ENCODE results near the gene RACGAP1.
A peak's percentile ranks its signal among the peaks of the same experiment; 100 is the strongest.

Gene RACGAP1

GRCh38 chr12:50049254-50050118 lies 24.2 kb upstream of the RACGAP1 start:
- no peak for DNase-seq (ENCODE audit: low read depth, low spot score)
- no peak for TF ChIP-seq SUZ12 (IDR thresholded peaks at IDR 0.05; ENCODE audit: extremely low read depth, insufficient read depth, insufficient read length)
- no peak for TF ChIP-seq ZNF274 (IDR thresholded peaks at IDR 0.05; ENCODE audit: low read depth, low read length)
- no peak for TF ChIP-seq YY1 (IDR thresholded peaks at IDR 0.05; ENCODE audit: insufficient read depth, insufficient read length)
- no peaks in the 10 kb centered on the region for H3K36me3 ChIP-seq (ENCODE audit: insufficient read depth, insufficient read length, low read length)
- peak overlapping the region; percentile 52 for H3K4me3 ChIP-seq (ENCODE audit: insufficient read length, low read depth)
- peaks cover 11% of the 10 kb centered on the region for H3K4me1 ChIP-seq (ENCODE audit: insufficient read depth, insufficient read length)
- H3K9ac ChIP-seq (ENCODE audit: insufficient read length, low read depth): peak overlapping the region; percentile 75
- peaks cover 61% of the 10 kb centered on the region for H3K27me3 ChIP-seq (ENCODE audit: insufficient read depth, insufficient read length)
- H3K9me3 ChIP-seq (ENCODE audit: insufficient read depth, low read length): no peaks in the 10 kb centered on the region

GRCh38 chr12:50047693-50048250 lies 22.5 kb upstream of the RACGAP1 start:
- Histone ChIP-seq H3K4me3 (ENCODE audit: insufficient read length, low read depth) (no peak overlapping the region), H3K9me3 (ENCODE audit: insufficient read depth, low read length) (no peaks in the 10 kb centered on the region), H3K4me1 (ENCODE audit: insufficient read depth, insufficient read length) (peaks cover 11% of the 10 kb centered on the region), H3K36me3 (ENCODE audit: insufficient read depth, insufficient read length, low read length) (no peaks in the 10 kb centered on the region), H3K9ac (ENCODE audit: insufficient read length, low read depth) (no peak overlapping the region), H3K27me3 (ENCODE audit: insufficient read depth, insufficient read length) (peaks cover 59% of the 10 kb centered on the region)
- TF ChIP-seq SUZ12 (IDR thresholded peaks at IDR 0.05; ENCODE audit: extremely low read depth, insufficient read depth, insufficient read length): no peak
- no peak for DNase-seq (ENCODE audit: low read depth, low spot score)

- Histone ChIP-seq H3K4me3 (ENCODE audit: insufficient read length, low read depth) (no peak overlapping the region), H3K9me3 (ENCODE audit: insufficient read depth, low read length) (no peaks in the 10 kb centered on the region), H3K9ac (ENCODE audit: insufficient read length, low read depth) (no peak overlapping the region), H3K36me3 (ENCODE audit: insufficient read depth, insufficient read length, low read length) (no peaks in the 10 kb centered on the region), H3K4me1 (ENCODE audit: insufficient read depth, insufficient read length) (peaks cover 19% of the 10 kb centered on the region), H3K27me3 (ENCODE audit: insufficient read depth, insufficient read length) (peaks cover 49% of the 10 kb centered on the region)
- DNase-seq (ENCODE audit: low read depth, low spot score): no peak
- no peak for TF ChIP-seq SUZ12 (IDR thresholded peaks at IDR 0.05; ENCODE audit: extremely low read depth, insufficient read depth, insufficient read length)
- no peak for TF ChIP-seq ZNF274 (IDR thresholded peaks at IDR 0.05; ENCODE audit: low read depth, low read length)
- TF ChIP-seq YY1 (IDR thresholded peaks at IDR 0.05; ENCODE audit: insufficient read depth, insufficient read length): no peak
These were observed 18.6 kb upstream of the RACGAP1 start for GRCh38 chr12:50043854-50044253.

- no peak overlapping the region for H3K4me3 ChIP-seq (ENCODE audit: insufficient read length, low read depth)
- H3K4me1 ChIP-seq (ENCODE audit: insufficient read depth, insufficient read length): peaks cover 19% of the 10 kb centered on the region
- no peaks in the 10 kb centered on the region for H3K36me3 ChIP-seq (ENCODE audit: insufficient read depth, insufficient read length, low read length)
- H3K9ac ChIP-seq (ENCODE audit: insufficient read length, low read depth): no peak overlapping the region
- DNase-seq (ENCODE audit: low read depth, low spot score): no peak
- peaks cover 44% of the 10 kb centered on the region for H3K27me3 ChIP-seq (ENCODE audit: insufficient read depth, insufficient read length)
- no peaks in the 10 kb centered on the region for H3K9me3 ChIP-seq (ENCODE audit: insufficient read depth, low read length)
- TF ChIP-seq SUZ12 (IDR thresholded peaks at IDR 0.05; ENCODE audit: extremely low read depth, insufficient read depth, insufficient read length): no peak
- no peak for TF ChIP-seq YY1 (IDR thresholded peaks at IDR 0.05; ENCODE audit: insufficient read depth, insufficient read length)
- no peak for TF ChIP-seq ZNF274 (IDR thresholded peaks at IDR 0.05; ENCODE audit: low read depth, low read length)
These were observed 18.0 kb upstream of the RACGAP1 start for GRCh38 chr12:50043308-50043707.

GRCh38 chr12:50042693-50043092 lies 17.4 kb upstream of the RACGAP1 start:
- no peak overlapping the region for H3K9ac ChIP-seq (ENCODE audit: insufficient read length, low read depth)
- no peak for TF ChIP-seq ZNF274 (IDR thresholded peaks at IDR 0.05; ENCODE audit: low read depth, low read length)
- no peak for TF ChIP-seq SUZ12 (IDR thresholded peaks at IDR 0.05; ENCODE audit: extremely low read depth, insufficient read depth, insufficient read length)
- TF ChIP-seq YY1 (IDR thresholded peaks at IDR 0.05; ENCODE audit: insufficient read depth, insufficient read length): no peak
- no peak for DNase-seq (ENCODE audit: low read depth, low spot score)
- H3K4me1 ChIP-seq (ENCODE audit: insufficient read depth, insufficient read length): peaks cover 19% of the 10 kb centered on the region
- no peak overlapping the region for H3K4me3 ChIP-seq (ENCODE audit: insufficient read length, low read depth)
- no peaks in the 10 kb centered on the region for H3K36me3 ChIP-seq (ENCODE audit: insufficient read depth, insufficient read length, low read length)
- no peaks in the 10 kb centered on the region for H3K9me3 ChIP-seq (ENCODE audit: insufficient read depth, low read length)
- H3K27me3 ChIP-seq (ENCODE audit: insufficient read depth, insufficient read length): peaks cover 39% of the 10 kb centered on the region

- peaks cover 14% of the 10 kb centered on the region for H3K4me1 ChIP-seq (ENCODE audit: insufficient read depth, insufficient read length)
- no peak for TF ChIP-seq ZNF274 (IDR thresholded peaks at IDR 0.05; ENCODE audit: low read depth, low read length)
- no peaks in the 10 kb centered on the region for H3K36me3 ChIP-seq (ENCODE audit: insufficient read depth, insufficient read length, low read length)
- no peak overlapping the region for H3K4me3 ChIP-seq (ENCODE audit: insufficient read length, low read depth)
- peaks cover 32% of the 10 kb centered on the region for H3K27me3 ChIP-seq (ENCODE audit: insufficient read depth, insufficient read length)
- H3K9ac ChIP-seq (ENCODE audit: insufficient read length, low read depth): no peak overlapping the region
- no peak for DNase-seq (ENCODE audit: low read depth, low spot score)
- no peaks in the 10 kb centered on the region for H3K9me3 ChIP-seq (ENCODE audit: insufficient read depth, low read length)
These were observed 16.7 kb upstream of the RACGAP1 start for GRCh38 chr12:50041962-50042361.

- TF ChIP-seq ZNF274 (IDR thresholded peaks at IDR 0.05; ENCODE audit: low read depth, low read length) (no peak), YY1 (IDR thresholded peaks at IDR 0.05; ENCODE audit: insufficient read depth, insufficient read length) (no peak), SUZ12 (IDR thresholded peaks at IDR 0.05; ENCODE audit: extremely low read depth, insufficient read depth, insufficient read length) (no peak)
- Histone ChIP-seq H3K4me3 (ENCODE audit: insufficient read length, low read depth) (no peak overlapping the region), H3K36me3 (ENCODE audit: insufficient read depth, insufficient read length, low read length) (no peaks in the 10 kb centered on the region), H3K27me3 (ENCODE audit: insufficient read depth, insufficient read length) (peaks cover 31% of the 10 kb centered on the region), H3K9ac (ENCODE audit: insufficient read length, low read depth) (peak overlapping the region; percentile 26), H3K4me1 (ENCODE audit: insufficient read depth, insufficient read length) (peaks cover 14% of the 10 kb centered on the region), H3K9me3 (ENCODE audit: insufficient read depth, low read length) (no peaks in the 10 kb centered on the region)
- no peak for DNase-seq (ENCODE audit: low read depth, low spot score)
These were observed 16.0 kb upstream of the RACGAP1 start for GRCh38 chr12:50041062-50041860.

Data from NT2/D1 (cell line).